ENCODE measurements around the gene ITGAE.

Gene ITGAE

DNA sequence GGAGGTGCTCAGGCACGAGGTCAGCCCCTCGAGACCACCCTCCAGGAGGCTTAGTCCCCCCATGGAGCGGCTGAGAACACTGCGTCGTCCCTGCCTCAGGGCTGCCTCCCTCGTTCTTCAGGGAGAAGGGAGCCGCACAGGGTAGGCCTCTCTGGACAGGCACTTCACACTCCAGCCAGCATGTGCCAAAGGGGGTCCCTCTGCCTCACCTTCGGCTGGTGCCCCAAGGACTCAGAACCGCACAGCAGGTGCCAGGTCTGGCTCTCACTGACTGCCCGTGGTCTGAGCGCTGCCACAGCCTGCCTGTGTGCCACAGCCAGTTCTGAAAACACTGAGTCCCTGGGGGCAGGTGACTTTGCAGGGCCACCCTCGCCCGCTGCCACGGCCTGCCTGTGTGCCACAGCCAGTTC is 112.1 kb downstream of the ITGAE start:
- TF ChIP-seq, protein P1, sequence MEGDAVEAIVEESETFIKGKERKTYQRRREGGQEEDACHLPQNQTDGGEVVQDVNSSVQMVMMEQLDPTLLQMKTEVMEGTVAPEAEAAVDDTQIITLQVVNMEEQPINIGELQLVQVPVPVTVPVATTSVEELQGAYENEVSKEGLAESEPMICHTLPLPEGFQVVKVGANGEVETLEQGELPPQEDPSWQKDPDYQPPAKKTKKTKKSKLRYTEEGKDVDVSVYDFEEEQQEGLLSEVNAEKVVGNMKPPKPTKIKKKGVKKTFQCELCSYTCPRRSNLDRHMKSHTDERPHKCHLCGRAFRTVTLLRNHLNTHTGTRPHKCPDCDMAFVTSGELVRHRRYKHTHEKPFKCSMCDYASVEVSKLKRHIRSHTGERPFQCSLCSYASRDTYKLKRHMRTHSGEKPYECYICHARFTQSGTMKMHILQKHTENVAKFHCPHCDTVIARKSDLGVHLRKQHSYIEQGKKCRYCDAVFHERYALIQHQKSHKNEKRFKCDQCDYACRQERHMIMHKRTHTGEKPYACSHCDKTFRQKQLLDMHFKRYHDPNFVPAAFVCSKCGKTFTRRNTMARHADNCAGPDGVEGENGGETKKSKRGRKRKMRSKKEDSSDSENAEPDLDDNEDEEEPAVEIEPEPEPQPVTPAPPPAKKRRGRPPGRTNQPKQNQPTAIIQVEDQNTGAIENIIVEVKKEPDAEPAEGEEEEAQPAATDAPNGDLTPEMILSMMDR (IDR thresholded peaks at IDR 0.05; ENCODE audit: low read length, missing control alignments), result no peak

DNA sequence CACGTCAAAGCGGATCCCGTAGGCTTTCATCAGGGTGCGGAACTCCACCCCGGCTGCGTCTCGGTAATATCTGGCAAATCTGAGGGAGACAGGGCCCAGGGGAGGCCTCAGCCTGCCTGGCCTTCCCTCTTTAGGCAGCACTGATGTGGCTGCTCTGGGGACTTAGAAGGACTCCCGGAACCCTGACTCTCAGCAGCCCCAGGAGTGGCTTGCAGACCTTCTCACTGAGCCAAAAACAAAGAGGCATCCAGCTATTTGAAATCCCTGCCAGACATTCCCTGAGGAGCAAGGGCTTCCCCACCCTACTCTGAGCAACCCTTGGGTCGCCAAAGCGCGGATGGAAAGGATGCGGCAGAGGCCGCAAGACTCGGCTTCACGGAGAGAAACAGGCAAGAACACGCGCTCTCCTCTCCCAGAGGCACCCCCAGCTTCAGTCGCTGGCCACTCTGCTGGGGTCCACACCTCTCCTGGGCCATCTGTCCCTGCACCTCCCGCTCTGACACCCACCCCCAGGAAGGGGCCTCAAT is 112.9 kb downstream of the ITGAE start:
- TF ChIP-seq, protein P1 (IDR thresholded peaks at IDR 0.05; ENCODE audit: low read length, missing control alignments), result no peak
- no peak for DNase-seq (ENCODE audit: low read depth)
- no peak overlapping the region for H3K4me3 ChIP-seq (replicated peaks; ENCODE audit: low read depth, low read length)

More for the DNA sequence above, 112.1 kb downstream of the ITGAE start:
- H3K4me3 ChIP-seq (replicated peaks; ENCODE audit: low read depth, low read length), result no peak overlapping the region
- no peak for DNase-seq (ENCODE audit: low read depth)

DNA sequence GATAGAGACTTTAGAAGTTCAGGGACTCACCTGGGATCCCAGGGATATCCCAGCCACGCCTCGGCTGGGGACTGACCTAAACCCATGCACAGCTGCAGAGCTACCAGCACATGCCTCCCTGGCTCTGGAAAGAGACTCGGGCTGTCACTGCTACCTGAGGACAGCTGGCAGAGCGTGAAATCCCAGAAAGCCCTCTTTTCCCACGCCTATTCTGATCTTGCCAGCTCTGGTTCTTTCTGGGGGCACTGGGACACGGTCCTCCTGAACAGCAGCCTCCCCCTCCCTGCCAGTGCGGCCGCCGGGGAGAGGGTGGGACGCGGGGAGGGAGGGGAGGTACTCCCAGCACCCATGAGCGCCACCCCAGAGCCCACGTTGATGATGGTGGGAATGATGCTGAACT is 115.8 kb downstream of the ITGAE start:
- no peak for DNase-seq (ENCODE audit: low read depth)
- no peak overlapping the region for H3K4me3 ChIP-seq (replicated peaks; ENCODE audit: low read depth, low read length)
- TF ChIP-seq, protein P1 (IDR thresholded peaks at IDR 0.05; ENCODE audit: low read length, missing control alignments), result no peak

DNA sequence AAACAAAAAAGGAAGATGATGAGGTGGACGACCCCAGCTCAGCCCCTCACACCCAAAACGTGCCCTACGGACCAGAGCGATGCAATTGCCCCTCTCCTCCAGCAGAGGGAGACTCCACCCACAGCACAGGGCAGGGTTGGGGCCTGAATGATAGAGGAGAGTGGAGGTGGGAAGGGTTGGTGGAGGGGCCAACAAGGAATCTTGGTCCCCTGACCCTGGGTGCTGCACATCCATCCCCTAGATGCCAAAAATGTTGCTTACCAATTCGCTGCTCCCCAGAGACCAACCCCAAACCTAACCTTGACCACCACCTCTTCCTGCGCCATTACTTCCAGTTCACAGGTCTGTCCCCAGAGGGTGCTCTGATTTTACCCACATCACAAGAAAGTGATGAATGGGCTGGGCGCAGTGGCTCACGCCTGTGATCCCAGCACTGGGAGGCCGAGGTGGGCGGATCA is 117.9 kb downstream of the ITGAE start:
- no peak overlapping the region for H3K4me3 ChIP-seq (replicated peaks; ENCODE audit: low read depth, low read length)
- TF ChIP-seq, protein P1 (IDR thresholded peaks at IDR 0.05; ENCODE audit: low read length, missing control alignments), result peak; percentile 97
- peak; percentile 34 for DNase-seq (ENCODE audit: low read depth)

DNA sequence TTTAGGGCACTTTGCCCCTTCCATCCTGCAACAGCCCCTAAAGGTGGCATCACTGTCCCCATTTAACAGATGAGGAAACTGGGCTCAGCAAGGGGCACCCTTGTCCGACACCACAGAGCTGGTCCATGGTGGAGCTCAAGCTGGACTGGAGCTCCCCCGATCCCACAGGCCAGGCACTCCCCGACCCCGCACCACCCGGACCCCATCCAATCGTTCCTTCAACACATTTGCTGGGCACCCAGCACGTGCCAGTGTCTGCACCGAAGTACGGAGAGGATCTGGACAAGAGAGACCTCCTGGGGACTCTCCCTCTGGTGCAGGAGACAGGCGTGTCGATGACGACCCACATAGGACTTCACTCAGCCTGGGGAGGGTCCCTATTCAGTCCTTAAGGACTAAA is 119.0 kb downstream of the ITGAE start:
- TF ChIP-seq, protein P1 (IDR thresholded peaks at IDR 0.05; ENCODE audit: low read length, missing control alignments), result no peak

DNA sequence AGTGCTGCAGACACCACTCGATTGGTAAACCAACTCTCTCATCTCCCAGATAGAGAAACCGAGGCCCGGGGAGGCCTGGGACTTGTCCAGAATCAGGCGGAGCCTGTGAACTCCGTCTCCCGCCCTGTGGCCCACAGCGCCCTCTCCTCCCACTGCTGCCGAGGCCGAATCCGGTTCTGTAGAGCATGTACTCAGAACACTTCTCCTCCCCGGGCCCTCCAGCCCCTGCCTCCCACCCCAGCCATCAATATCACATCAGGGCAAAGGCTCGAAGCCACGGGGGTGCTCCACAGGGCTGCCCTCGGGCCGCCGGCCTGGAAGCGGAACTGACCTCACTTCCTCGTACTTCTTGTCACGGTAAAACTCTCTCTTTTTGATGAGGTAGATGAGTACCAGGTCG is 119.4 kb downstream of the ITGAE start:
- no peak overlapping the region for H3K4me3 ChIP-seq (replicated peaks; ENCODE audit: low read depth, low read length)
- no peak for DNase-seq (ENCODE audit: low read depth)
- TF ChIP-seq, protein P1 (IDR thresholded peaks at IDR 0.05; ENCODE audit: low read length, missing control alignments), result no peak

More for the DNA sequence above, 119.0 kb downstream of the ITGAE start:
- DNase-seq (ENCODE audit: low read depth), result no peak
- H3K4me3 ChIP-seq (replicated peaks; ENCODE audit: low read depth, low read length), result no peak overlapping the region

DNA sequence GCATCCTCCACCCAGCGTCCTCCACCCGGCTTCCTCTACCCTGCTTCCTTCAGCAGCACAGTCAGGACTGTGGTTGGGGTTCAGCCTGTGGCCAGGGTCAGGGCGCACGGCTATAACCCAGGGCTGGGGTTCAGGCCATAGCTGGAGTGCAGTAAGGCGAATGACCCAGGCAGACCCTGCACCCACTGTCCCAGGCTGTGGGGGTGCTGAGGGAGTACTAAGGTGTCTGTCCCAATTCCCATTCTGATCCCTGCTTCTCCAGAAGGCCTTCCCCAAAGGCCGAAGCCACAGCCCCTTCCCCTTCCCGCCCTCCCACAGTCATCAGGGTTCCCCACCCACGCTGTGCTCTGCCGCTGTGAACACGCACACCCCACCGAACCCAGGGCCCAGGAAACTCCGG is 119.9 kb downstream of the ITGAE start:
- no peak overlapping the region for H3K4me3 ChIP-seq (replicated peaks; ENCODE audit: low read depth, low read length)
- DNase-seq (ENCODE audit: low read depth), result no peak
- TF ChIP-seq, protein P1 (IDR thresholded peaks at IDR 0.05; ENCODE audit: low read length, missing control alignments), result no peak
